Esophagus squamous epithelium (tissue), 4 donors: ENCODE data around the gene MAPKAP1.

Source experiments
- CTCF ChIP-seq, 6 experiments: fragments of 450-650 bp in 4 of 6; fragments of 200-600 bp in 2 of 6; sonication (generic) in 2 of 6; IDR thresholded peaks; one replicate each; pipeline ENCODE4 v1.5.1; 2016 to 2019; ENCODE audit warnings: antibody characterized with exemption in 6 of 6, mild to moderate bottlenecking in 4 of 6, moderate library complexity in 4 of 6
- POLR2A ChIP-seq, 4 donors: fragments of 450-650 bp; IDR thresholded peaks; one replicate each; pipeline ENCODE4 v1.6.1; 2017; ENCODE audit warnings: antibody characterized with exemption in 4 of 4, mild to moderate bottlenecking in 4 of 4, moderate library complexity in 3 of 4

GRCh38 chr9:125504616-125505015, 202.4 kb downstream of the MAPKAP1 start:
- no peak for TF ChIP-seq CTCF (IDR thresholded peaks at IDR 0.05)
- TF ChIP-seq POLR2A (IDR thresholded peaks at IDR 0.05): no peak
